ENCODE results near the gene TRAF7.
A peak's percentile ranks its signal among the peaks of the same experiment; 100 is the strongest.

Gene TRAF7

GRCh38 chr16:2226918-2227317 is 71.3 kb downstream of the TRAF7 start:
- Histone ChIP-seq H3K9me2 (replicated peaks; ENCODE audit: low read depth, low read length) (no peaks in the 10 kb centered on the region), H3K4me3 (ENCODE audit: low read length, poor library complexity, severe bottlenecking) (no peak overlapping the region), H2AFZ (ENCODE audit: low read length) (no peak overlapping the region), H3F3A (ENCODE audit: low read depth) (no peaks in the 10 kb centered on the region), H3K9me3 (ENCODE audit: insufficient read depth, low read depth, low read length) (no peaks in the 10 kb centered on the region), H4K20me1 (ENCODE audit: insufficient read depth, low read length, poor library complexity, severe bottlenecking) (peaks cover 3% of the 10 kb centered on the region), H3K36me3 (ENCODE audit: insufficient read depth, low read length) (no peaks in the 10 kb centered on the region), H3K4me1 (ENCODE audit: insufficient read depth, low read length, poor library complexity, severe bottlenecking) (no peaks in the 10 kb centered on the region), H3K9ac (ENCODE audit: low read depth, low read length, poor library complexity, severe bottlenecking) (no peak overlapping the region), H3K79me2 (ENCODE audit: insufficient read depth, low read length) (peaks cover 41% of the 10 kb centered on the region), H3K27me3 (ENCODE audit: insufficient read depth, low read length, poor library complexity, severe bottlenecking) (no peaks in the 10 kb centered on the region), H3K4me2 (ENCODE audit: low read depth, low read length, poor library complexity, severe bottlenecking) (peak overlapping the region; percentile 79)
- no peak for TF ChIP-seq EZH2phosphoT487 (IDR thresholded peaks at IDR 0.05; ENCODE audit: borderline replicate concordance)
- no peak for TF ChIP-seq CTCF (conservative IDR thresholded peaks at IDR 0.05; ENCODE audit: low read length)
